NT2/D1 (cell line): ENCODE measurements around the gene DIAPH2.
"Not testable (repeated sequence)": the region's sequence is repeated elsewhere in the genome, so short reads cannot be mapped to it uniquely, and the experiment has no call there.

ENCODE experiments used
- DNase-seq: peaks from one replicate; pipeline ENCODE4 v3.0.0-alpha.2; 2011; ENCODE audit warnings: low read depth, low spot score
- H3K27me3 ChIP-seq: 2 replicates; pipeline ENCODE4 v1.6.0; 2011; ENCODE audit warnings: mild to moderate bottlenecking; ENCODE audit not compliant: insufficient read length, insufficient read depth
- H3K36me3 ChIP-seq: 2 replicates; pipeline ENCODE4 v1.6.1; 2011; ENCODE audit warnings: mild to moderate bottlenecking, low read length, mixed read lengths; ENCODE audit not compliant: insufficient read depth, insufficient read length
- H3K4me1 ChIP-seq: 2 replicates; pipeline ENCODE4 v1.5.1; 2011; ENCODE audit not compliant: insufficient read depth, insufficient read length
- H3K4me3 ChIP-seq: 2 replicates; pipeline ENCODE4 v1.5.1; 2011; ENCODE audit warnings: low read depth; ENCODE audit not compliant: insufficient read length
- H3K9ac ChIP-seq: 2 replicates; pipeline ENCODE4 v1.6.0; 2011; ENCODE audit warnings: low read depth; ENCODE audit not compliant: insufficient read length
- H3K9me3 ChIP-seq: 2 replicates; pipeline ENCODE4 v1.5.1; 2011; ENCODE audit warnings: mild to moderate bottlenecking, low read length; ENCODE audit not compliant: insufficient read depth
- SUZ12 ChIP-seq: IDR thresholded peaks from 2 replicates; pipeline ENCODE4 v1.6.1; 2011; ENCODE audit not compliant: insufficient read length, insufficient read depth; ENCODE audit errors: extremely low read depth
- YY1 ChIP-seq: IDR thresholded peaks from 2 replicates; pipeline ENCODE4 v1.6.1; 2011; ENCODE audit not compliant: insufficient read length, insufficient read depth
- ZNF274 ChIP-seq: IDR thresholded peaks from 2 replicates; pipeline ENCODE4 v1.6.1; 2011; ENCODE audit warnings: mild to moderate bottlenecking, low read depth, low read length

DIAPH2 gene

DNA sequence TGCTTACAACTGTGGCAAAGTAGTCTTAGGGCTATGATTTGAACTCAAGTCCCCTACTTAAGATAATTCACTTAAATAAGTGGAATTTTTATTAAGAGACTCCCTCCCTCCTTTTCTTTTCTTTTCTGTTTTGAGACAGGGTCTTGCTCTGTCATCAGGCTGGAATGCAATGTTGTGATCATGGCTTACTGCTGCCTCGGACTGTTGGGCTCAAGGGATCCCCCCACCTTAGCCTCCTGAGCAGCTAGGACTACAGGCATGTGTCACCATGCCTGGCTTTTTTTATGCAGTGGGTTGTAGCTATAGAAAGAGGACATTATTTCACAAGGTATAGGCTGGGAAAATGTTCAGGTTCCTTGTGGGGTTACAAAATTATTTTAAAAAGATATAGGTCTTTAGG, 19.2 kb downstream of the DIAPH2 start:
- H3K4me3 ChIP-seq, result no peak overlapping the region
- TF ChIP-seq SUZ12 (no peak), ZNF274 (no peak), YY1 (no peak)
- H3K9ac ChIP-seq, result no peak overlapping the region
- H3K27me3 ChIP-seq, result no peaks in the 10 kb centered on the region
- no peak for DNase-seq
- H3K4me1 ChIP-seq, result no peaks in the 10 kb centered on the region
- no peaks in the 10 kb centered on the region for H3K36me3 ChIP-seq
- H3K9me3 ChIP-seq, result no peaks in the 10 kb centered on the region

DNA sequence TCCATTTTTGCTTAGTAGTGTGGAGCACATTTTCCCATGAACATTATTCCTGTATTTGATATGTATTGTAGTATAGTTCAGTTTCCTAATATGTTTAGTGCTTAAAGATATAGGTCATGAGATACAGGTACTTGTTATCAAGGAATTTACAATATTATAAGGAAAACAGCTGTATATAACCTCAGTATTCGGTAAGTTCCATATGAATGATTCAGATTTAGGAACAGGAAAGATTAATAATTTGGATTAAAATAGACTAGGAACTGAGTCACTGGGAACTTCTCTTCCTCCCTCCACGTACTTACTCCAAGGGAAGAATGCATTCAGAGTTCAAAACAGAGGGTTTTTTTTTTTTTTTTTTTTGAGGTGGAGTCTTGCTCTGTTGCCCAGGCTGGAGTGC, 20.0 kb downstream of the DIAPH2 start:
- TF ChIP-seq ZNF274, result no peak
- no peak for TF ChIP-seq SUZ12
- TF ChIP-seq YY1, result no peak
- Histone ChIP-seq H3K4me1 (no peaks in the 10 kb centered on the region), H3K4me3 (no peak overlapping the region), H3K9me3 (no peaks in the 10 kb centered on the region), H3K27me3 (no peaks in the 10 kb centered on the region), H3K9ac (no peak overlapping the region), H3K36me3 (no peaks in the 10 kb centered on the region)
- DNase-seq, result no peak

GRCh38 chrX:96705905-96706304, 21.3 kb downstream of the DIAPH2 start:
- Histone ChIP-seq H3K9ac (no peak overlapping the region), H3K4me1 (no peaks in the 10 kb centered on the region), H3K27me3 (no peaks in the 10 kb centered on the region), H3K9me3 (no peaks in the 10 kb centered on the region), H3K36me3 (no peaks in the 10 kb centered on the region), H3K4me3 (no peak overlapping the region)
- DNase-seq, result no peak
- TF ChIP-seq SUZ12 (no peak), YY1 (no peak), ZNF274 (no peak)

GRCh38 chrX:96707804-96708203, 23.2 kb downstream of the DIAPH2 start:
- Histone ChIP-seq H3K9ac (no peak overlapping the region), H3K27me3 (no peaks in the 10 kb centered on the region), H3K9me3 (no peaks in the 10 kb centered on the region)

GRCh38 chrX:96710031-96710430, 25.4 kb downstream of the DIAPH2 start:
- Histone ChIP-seq H3K4me1 (no peaks in the 10 kb centered on the region), H3K4me3 (no peak overlapping the region), H3K36me3 (no peaks in the 10 kb centered on the region), H3K27me3 (no peaks in the 10 kb centered on the region), H3K9ac (no peak overlapping the region), H3K9me3 (no peaks in the 10 kb centered on the region)
- no peak for DNase-seq
- TF ChIP-seq YY1 (no peak), SUZ12 (no peak), ZNF274 (no peak)

More at GRCh38 chrX:96707804-96708203, 23.2 kb downstream of the DIAPH2 start:
- no peaks in the 10 kb centered on the region for H3K4me1 ChIP-seq
- no peaks in the 10 kb centered on the region for H3K36me3 ChIP-seq
- H3K4me3 ChIP-seq, result no peak overlapping the region
- no peak for DNase-seq
- TF ChIP-seq ZNF274 (no peak), SUZ12 (no peak), YY1 (no peak)

- Histone ChIP-seq H3K4me3 (no peak overlapping the region), H3K9ac (no peak overlapping the region), H3K27me3 (no peaks in the 10 kb centered on the region), H3K36me3 (no peaks in the 10 kb centered on the region), H3K9me3 (no peaks in the 10 kb centered on the region), H3K4me1 (no peaks in the 10 kb centered on the region)
- TF ChIP-seq YY1 (no peak), ZNF274 (no peak), SUZ12 (no peak)
- no peak for DNase-seq
Observed at GRCh38 chrX:96713303-96713702, 28.7 kb downstream of the DIAPH2 start.

- H3K4me3 ChIP-seq, H3K9me3 ChIP-seq, DNase-seq, H3K9ac ChIP-seq, H3K36me3 ChIP-seq, H3K27me3 ChIP-seq, H3K4me1 ChIP-seq: not testable (repeated sequence)
Observed at GRCh38 chrX:96714393-96714792, 29.8 kb downstream of the DIAPH2 start.

- Histone ChIP-seq H3K4me1 (no peaks in the 10 kb centered on the region), H3K27me3 (no peaks in the 10 kb centered on the region), H3K9me3 (no peaks in the 10 kb centered on the region), H3K4me3 (no peak overlapping the region), H3K36me3 (no peaks in the 10 kb centered on the region), H3K9ac (no peak overlapping the region)
- TF ChIP-seq SUZ12 (no peak), ZNF274 (no peak), YY1 (no peak)
- DNase-seq, result no peak
Observed at GRCh38 chrX:96715481-96715880, 30.8 kb downstream of the DIAPH2 start.
